Omental fat pad (tissue), 4 donors: ENCODE data around the gene NCOA3. TPM values are rescaled to one million over a fixed set of nuclear protein-coding genes. Genes with fewer than 3 reads are reported as not detected.

Source experiments
- ATAC-seq: fragments of 150-250 bp; one replicate; pipeline ENCODE4 v1.9.1; 2016; ENCODE audit warnings: mild to moderate bottlenecking, moderate library complexity; ENCODE audit not compliant: low FRiP score
- DNase-seq: peaks from one replicate; pipeline ENCODE4 v3.0.0-alpha.2; 2019; ENCODE audit warnings: low spot score
- total RNA-seq, 4 donors: library from RNA; depleted of rRNA; stranded (reverse); fragments of >200 nt; gene quantifications; one replicate each; pipeline ENCODE4 v1.1.0, GENCODE V29; 2016
- TF ChIP-seq, protein P1 (sequence below), 3 donors: fragments of 450-650 bp; IDR thresholded peaks; one replicate each; pipeline ENCODE4 v1.5.1; 2016 to 2017; ENCODE audit warnings: antibody characterized with exemption in 3 of 3, mild to moderate bottlenecking in 3 of 3, moderate library complexity in 2 of 3

Gene NCOA3
- total RNA-seq, 4 donors from 2014 or later: 33.7 to 70.6 (median 43.7) TPM

DNA sequence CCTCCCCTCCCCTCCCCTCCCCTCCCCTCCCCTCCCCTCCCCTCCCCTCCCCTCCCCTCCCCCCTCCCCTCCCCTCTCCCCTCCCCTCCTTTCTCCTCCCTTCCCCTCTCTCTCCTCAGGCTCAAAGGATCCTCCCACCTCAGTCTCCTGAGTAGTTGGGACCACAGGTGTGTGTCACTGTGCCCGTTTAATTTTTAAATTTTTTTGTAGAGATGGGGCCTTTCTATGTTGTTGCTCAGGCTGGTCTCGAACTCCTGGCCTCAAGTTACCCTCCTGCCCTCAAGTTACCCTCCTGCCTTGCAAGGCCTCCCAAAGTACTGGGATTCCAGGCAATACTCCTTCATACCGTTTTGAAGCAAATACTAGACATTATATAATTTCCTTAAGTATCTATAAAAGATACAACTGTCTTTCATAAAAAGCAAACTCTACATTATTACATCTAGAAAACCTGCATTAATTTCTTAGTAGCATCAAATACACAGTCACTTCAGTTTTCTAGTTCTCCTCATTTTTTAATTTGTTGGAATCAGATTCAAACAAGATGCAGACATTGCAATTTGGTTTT, 39.8 kb downstream of the NCOA3 start:
- TF ChIP-seq, protein P1, sequence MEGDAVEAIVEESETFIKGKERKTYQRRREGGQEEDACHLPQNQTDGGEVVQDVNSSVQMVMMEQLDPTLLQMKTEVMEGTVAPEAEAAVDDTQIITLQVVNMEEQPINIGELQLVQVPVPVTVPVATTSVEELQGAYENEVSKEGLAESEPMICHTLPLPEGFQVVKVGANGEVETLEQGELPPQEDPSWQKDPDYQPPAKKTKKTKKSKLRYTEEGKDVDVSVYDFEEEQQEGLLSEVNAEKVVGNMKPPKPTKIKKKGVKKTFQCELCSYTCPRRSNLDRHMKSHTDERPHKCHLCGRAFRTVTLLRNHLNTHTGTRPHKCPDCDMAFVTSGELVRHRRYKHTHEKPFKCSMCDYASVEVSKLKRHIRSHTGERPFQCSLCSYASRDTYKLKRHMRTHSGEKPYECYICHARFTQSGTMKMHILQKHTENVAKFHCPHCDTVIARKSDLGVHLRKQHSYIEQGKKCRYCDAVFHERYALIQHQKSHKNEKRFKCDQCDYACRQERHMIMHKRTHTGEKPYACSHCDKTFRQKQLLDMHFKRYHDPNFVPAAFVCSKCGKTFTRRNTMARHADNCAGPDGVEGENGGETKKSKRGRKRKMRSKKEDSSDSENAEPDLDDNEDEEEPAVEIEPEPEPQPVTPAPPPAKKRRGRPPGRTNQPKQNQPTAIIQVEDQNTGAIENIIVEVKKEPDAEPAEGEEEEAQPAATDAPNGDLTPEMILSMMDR (IDR thresholded peaks at IDR 0.05): no peak
- no peak for ATAC-seq
- DNase-seq: no peak

DNA sequence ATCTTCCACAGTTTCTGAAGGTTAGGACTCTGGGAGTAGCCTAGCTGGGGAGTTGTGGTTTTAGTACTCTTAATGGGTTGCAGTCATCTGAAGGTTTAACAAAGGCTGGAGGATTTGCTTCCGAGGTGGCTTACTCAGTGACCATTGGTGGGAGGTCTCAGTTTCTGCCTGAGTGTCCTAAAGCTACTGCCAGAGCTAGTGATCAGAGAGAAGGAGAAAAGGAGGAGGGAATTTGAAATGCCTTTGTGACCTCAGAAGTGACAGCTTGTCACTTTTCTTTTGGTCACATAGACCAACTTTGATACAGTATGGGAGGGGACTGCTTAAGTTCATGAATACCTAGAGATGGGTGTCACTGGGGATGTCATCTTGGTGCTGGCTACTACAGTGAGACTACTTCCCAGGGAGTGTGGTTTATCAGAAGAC, 41.3 kb downstream of the NCOA3 start:
- DNase-seq (no peak), ATAC-seq (no peak)
- TF ChIP-seq, protein P1 (IDR thresholded peaks at IDR 0.05): no peak

DNA sequence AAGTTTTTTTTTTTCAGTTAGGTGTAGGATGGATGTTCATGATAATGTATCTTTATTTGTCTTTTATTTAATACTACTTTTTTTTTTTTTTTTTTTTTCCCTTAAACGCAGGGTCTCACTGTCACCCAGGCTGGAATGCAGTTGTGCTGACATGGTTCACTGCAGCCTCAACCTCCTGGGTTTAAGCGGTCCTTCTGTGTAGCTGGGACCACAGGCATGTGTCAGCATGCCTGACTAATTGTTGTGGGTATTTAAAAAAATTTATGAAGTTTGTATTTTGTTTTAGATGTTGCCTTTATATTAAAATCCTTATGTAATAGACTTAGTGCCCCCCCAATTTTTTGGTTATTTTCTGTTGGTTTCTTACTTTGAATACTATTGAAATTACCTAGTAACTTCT, 42.6 kb downstream of the NCOA3 start:
- no peak for DNase-seq

DNA sequence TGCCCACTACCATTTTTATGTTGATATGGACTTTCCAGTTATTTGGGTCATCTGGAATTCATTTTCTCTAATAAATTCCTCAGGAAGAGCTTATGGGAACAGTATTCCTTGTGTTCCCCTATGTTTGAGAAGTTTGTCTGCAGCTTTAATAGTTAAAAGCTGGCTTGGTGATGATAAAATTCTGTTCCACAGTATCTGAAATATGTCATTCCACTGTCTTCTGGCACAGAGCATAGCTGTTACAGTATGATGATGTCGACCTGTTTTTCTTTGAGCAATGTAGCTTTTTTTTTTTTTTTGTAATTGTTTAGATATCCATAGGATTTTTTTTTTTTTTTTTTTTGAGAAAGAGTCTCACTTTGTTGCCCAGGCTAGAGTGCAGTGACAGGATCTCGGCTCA, 43.2 kb downstream of the NCOA3 start:
- no peak for DNase-seq
- no peak for ATAC-seq
- TF ChIP-seq, protein P1 (IDR thresholded peaks at IDR 0.05): no peak

More for the DNA sequence above, 42.6 kb downstream of the NCOA3 start:
- ATAC-seq: no peak
- TF ChIP-seq, protein P1 (IDR thresholded peaks at IDR 0.05): no peak

DNA sequence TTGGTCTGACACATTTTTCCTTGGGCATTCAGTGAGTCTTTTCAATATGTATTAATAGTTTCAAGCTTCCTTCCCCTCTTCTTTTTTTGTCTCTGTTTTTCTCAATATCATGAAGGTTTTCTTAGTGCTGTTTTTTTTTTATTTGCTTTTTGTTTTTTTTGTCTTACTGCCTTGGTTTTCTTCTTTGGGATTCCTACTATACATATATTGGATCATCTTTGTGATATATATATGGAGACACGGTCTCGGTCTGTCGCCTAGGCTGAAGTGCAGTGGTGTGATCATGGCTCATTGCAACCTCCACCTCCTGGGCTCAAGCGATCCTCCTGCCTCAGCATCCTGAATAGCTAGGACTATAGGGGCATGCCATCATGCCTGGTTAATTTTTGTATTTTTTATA, 43.8 kb downstream of the NCOA3 start:
- DNase-seq (no peak), ATAC-seq (no peak)
- TF ChIP-seq, protein P1 (IDR thresholded peaks at IDR 0.05): no peak

DNA sequence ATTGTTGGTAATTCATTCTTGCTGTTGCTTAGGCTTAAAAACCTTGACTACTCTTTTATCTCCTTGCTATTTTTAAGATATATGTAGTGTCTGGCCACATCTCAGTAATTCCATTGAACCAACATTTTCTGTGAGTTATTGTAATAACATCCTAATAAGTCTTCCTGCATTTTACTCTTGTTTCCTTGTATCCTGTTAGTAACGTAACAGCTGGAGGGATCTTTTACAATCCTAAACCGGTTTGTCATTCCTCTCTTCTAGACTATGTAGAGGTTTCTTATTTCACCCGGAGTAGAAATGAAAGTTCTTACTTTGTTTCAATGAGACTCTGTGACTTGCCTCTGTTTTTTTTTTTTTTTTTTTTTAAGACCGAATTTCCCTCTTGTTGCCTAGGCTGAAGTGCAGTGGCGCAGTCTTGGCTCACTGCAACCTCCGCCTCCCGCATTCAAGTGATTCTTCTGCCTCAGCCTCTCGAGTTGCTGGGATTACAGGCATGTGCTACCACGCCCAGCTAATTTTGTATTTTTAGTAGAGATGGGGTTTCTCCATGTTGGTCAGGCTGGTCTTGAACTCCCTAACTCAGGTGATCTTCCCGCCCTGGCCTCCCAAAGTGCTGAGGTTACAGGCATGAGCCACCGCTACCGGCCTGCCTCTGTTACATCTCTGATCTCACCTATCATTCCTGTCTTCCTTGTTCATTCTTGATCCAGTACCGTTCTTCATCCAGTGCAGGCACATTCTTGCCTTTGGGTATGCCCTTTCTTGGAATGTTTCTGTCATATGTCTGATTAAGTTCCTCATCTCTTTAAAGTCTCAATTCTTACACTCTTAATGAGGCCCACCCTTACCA, 44.7 kb downstream of the NCOA3 start:
- no peak for DNase-seq
- TF ChIP-seq, protein P1 (IDR thresholded peaks at IDR 0.05): no peak
- ATAC-seq: no peak

DNA sequence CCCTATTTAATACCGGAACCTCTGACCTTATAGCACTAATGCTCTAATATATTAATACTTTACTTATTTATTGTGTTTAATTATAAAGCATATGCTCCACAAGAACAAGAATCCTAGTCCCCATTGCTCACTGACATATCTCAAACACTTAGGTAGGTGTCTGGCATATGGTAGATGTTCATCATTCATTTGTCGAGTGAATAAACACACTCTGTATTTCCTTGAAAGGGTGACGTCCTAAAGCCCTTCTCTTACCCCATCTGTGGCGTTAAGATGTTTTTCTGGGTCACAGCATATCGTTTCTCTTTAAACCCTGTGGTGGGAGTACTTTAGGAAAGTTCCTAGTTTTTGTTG, 45.3 kb downstream of the NCOA3 start:
- ATAC-seq (no peak), DNase-seq (no peak)
- TF ChIP-seq, protein P1 (IDR thresholded peaks at IDR 0.05): no peak
